IPS DF 19.7 (cell line): Measurements from ENCODE around the gene AKIP1.
A peak's percentile ranks its signal among the peaks of the same experiment; 100 is the strongest.

Experiments used
- DNase-seq: peaks from one replicate; pipeline ENCODE4 v3.0.0-alpha.2; 2013; ENCODE audit warnings: low read depth, low spot score

Gene AKIP1

GRCh38 chr11:8959546-8960166 is 48.7 kb downstream of the AKIP1 start:
- peak; percentile 73 for DNase-seq

- no peak for DNase-seq
These were observed 50.4 kb downstream of the AKIP1 start for GRCh38 chr11:8961401-8961800.

- DNase-seq, result no peak
These were observed 51.9 kb downstream of the AKIP1 start for GRCh38 chr11:8962841-8963240.

- DNase-seq, result peak; percentile 52
These were observed 52.8 kb downstream of the AKIP1 start for GRCh38 chr11:8963569-8964323.

- DNase-seq, result peak; percentile 54
These were observed 53.6 kb downstream of the AKIP1 start, which contains the start of gene TMEM9B for GRCh38 chr11:8964324-8965320. TSS of gene TMEM9B (minus strand) at chr11:8964442. CDS start at chr11:8964313, 129 bp downstream.

GRCh38 chr11:8967184-8967583 is 56.2 kb downstream of the AKIP1 start:
- DNase-seq, result no peak
